K562 (cell line): ENCODE results near the gene MAST4.

Experiments used
- E2F1 ChIP-seq: sonication (generic); formaldehyde crosslinking; IDR thresholded peaks from 2 replicates; pipeline ENCODE4 v1.8.1; 2023; ENCODE audit warnings: mild to moderate bottlenecking, missing genetic modification reagents, moderate library complexity
- NR2C2 ChIP-seq, 2 experiments: fragments of 200-800 bp in 1 of 2; sonication (Bioruptor generic) in 1 of 2; sonication (generic) in 1 of 2; formaldehyde crosslinking in 1 of 2; IDR thresholded peaks; 2 replicates each; pipeline versions ENCODE4 v1.6.1 to v1.8.0; 2016 to 2022; ENCODE audit warnings: mild to moderate bottlenecking in 1 of 2, missing compliant biosample characterization in 1 of 2, missing genetic modification characterization in 1 of 2, missing genetic modification reagents in 1 of 2

- TF ChIP-seq NR2C2 (CRISPR knock-in tag; IDR thresholded peaks at IDR 0.05) (no peak), NR2C2 (tag; IDR thresholded peaks at IDR 0.05) (no peak), E2F1 (CRISPR knock-in tag) (no peak)
Observed at GRCh38 chr5:67179697-67180361, 583.6 kb downstream of the MAST4 start.
